GM19395 (cell line): ENCODE results near the gene CACNA2D3.
"Not testable (repeated sequence)": the region's sequence is repeated elsewhere in the genome, so short reads cannot be mapped to it uniquely, and the experiment has no call there.

Source experiments
- ATAC-seq: cut with Tn5 transposase; IDR thresholded peaks from one replicate; pipeline ENCODE4 v1.9.1; 2021; ENCODE audit warnings: mild to moderate bottlenecking, moderate library complexity; ENCODE audit not compliant: unreplicated experiment

CACNA2D3 gene

GRCh38 chr3:55090291-55090690 lies 967.9 kb downstream of the CACNA2D3 start:
- ATAC-seq: no peak

GRCh38 chr3:55090746-55091145 lies 968.4 kb downstream of the CACNA2D3 start:
- no peak for ATAC-seq

- ATAC-seq: no peak
These were observed 969.3 kb downstream of the CACNA2D3 start for GRCh38 chr3:55091381-55092225.

- ATAC-seq: no peak
These were observed 972.3 kb downstream of the CACNA2D3 start for GRCh38 chr3:55094676-55095075.

GRCh38 chr3:55097441-55097840 lies 975.1 kb downstream of the CACNA2D3 start:
- no peak for ATAC-seq

GRCh38 chr3:55105647-55106046 lies 983.3 kb downstream of the CACNA2D3 start:
- no peak for ATAC-seq

GRCh38 chr3:55107187-55107586 lies 984.8 kb downstream of the CACNA2D3 start:
- ATAC-seq: no peak

- ATAC-seq: not testable (repeated sequence)
These were observed 989.6 kb downstream of the CACNA2D3 start for GRCh38 chr3:55111906-55112305.

GRCh38 chr3:55118451-55118850 lies 996.1 kb downstream of the CACNA2D3 start:
- ATAC-seq: no peak

- no peak for ATAC-seq
These were observed 996.9 kb downstream of the CACNA2D3 start for GRCh38 chr3:55119268-55119667.

GRCh38 chr3:55122312-55122711 lies 1000.0 kb downstream of the CACNA2D3 start:
- ATAC-seq: no peak
